GM06990 (cell line): ENCODE data around the gene CRYBG2.
"Not testable (repeated sequence)": the region's sequence is repeated elsewhere in the genome, so short reads cannot be mapped to it uniquely, and the experiment has no call there.

Experiments
- DNase-seq: peaks from one replicate; pipeline ENCODE4 v3.0.0-alpha.2; 2011; ENCODE audit not compliant: insufficient read length; ENCODE audit errors: extremely low read depth
- H3K27me3 ChIP-seq: replicated peaks from 2 replicates; pipeline ENCODE4 v1.6.0; 2011; ENCODE audit warnings: low read length; ENCODE audit not compliant: control insufficient read depth, insufficient read depth
- H3K36me3 ChIP-seq: 2 replicates; pipeline ENCODE4 v1.5.1; 2011; ENCODE audit warnings: low read length; ENCODE audit not compliant: control insufficient read depth, insufficient read depth
- H3K4me3 ChIP-seq: replicated peaks from 2 replicates; pipeline ENCODE4 v1.5.1; 2011; ENCODE audit warnings: low read depth, mild to moderate bottlenecking, control low read depth, low read length
- TF ChIP-seq, protein P1 (sequence below): IDR thresholded peaks from 2 replicates; pipeline ENCODE4 v1.5.1; 2011; ENCODE audit warnings: low read length, control low read depth, mild to moderate bottlenecking, inconsistent platforms; ENCODE audit not compliant: insufficient read depth, poor library complexity, severe bottlenecking

CRYBG2 gene

DNA sequence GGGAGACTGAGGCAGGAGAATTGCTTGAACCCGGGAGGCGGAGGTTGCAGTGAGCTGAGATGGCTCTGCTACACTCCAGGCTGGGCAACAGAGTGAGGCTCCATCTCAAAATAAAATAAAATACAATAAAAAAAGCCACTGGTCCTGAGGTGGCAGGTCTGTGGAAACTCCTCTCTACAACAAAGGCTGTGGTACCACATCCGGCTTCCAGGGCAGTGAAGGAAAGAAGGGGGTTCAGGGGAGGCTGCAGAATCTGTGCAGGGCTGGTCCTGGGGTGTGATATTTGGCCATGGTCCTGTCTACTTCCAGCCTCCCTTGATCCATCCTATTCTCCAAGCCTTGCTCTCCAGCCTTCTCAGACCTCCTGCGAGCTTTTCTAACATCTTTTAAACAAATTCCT is 19.4 kb upstream of the CRYBG2 start:
- TF ChIP-seq, protein P1, sequence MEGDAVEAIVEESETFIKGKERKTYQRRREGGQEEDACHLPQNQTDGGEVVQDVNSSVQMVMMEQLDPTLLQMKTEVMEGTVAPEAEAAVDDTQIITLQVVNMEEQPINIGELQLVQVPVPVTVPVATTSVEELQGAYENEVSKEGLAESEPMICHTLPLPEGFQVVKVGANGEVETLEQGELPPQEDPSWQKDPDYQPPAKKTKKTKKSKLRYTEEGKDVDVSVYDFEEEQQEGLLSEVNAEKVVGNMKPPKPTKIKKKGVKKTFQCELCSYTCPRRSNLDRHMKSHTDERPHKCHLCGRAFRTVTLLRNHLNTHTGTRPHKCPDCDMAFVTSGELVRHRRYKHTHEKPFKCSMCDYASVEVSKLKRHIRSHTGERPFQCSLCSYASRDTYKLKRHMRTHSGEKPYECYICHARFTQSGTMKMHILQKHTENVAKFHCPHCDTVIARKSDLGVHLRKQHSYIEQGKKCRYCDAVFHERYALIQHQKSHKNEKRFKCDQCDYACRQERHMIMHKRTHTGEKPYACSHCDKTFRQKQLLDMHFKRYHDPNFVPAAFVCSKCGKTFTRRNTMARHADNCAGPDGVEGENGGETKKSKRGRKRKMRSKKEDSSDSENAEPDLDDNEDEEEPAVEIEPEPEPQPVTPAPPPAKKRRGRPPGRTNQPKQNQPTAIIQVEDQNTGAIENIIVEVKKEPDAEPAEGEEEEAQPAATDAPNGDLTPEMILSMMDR: no peak
- H3K36me3 ChIP-seq: no peaks in the 10 kb centered on the region
- H3K4me3 ChIP-seq: no peak overlapping the region
- no peak for DNase-seq
- no peaks in the 10 kb centered on the region for H3K27me3 ChIP-seq

DNA sequence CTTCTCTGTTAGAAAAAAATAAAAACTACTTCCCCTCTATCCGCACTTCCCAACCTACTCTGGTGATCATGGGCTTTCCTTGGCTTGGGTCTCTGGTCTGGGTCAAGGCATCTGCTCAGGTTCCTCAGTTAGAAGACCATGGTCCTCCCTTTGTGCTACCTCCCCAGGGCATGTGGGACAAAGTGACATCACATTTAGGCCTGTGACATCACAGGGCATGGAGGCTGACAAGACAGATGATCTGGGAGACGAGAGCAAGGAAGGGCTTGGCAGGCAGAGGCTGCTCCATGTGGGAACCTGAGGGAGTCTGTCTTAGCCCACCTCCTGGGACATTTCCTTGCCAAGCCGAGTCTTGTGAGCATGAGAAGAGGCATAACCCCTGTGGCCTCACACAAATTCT is 18.7 kb upstream of the CRYBG2 start, which contains the start of gene ZNF683:
Gene ZNF683, minus strand, starts transcription at position 140 of the 400 bp plus-strand sequence. CDS start 4,179 bp downstream, outside the sequence.
- not testable (repeated sequence) for H3K27me3 ChIP-seq, H3K36me3 ChIP-seq, H3K4me3 ChIP-seq, DNase-seq

DNA sequence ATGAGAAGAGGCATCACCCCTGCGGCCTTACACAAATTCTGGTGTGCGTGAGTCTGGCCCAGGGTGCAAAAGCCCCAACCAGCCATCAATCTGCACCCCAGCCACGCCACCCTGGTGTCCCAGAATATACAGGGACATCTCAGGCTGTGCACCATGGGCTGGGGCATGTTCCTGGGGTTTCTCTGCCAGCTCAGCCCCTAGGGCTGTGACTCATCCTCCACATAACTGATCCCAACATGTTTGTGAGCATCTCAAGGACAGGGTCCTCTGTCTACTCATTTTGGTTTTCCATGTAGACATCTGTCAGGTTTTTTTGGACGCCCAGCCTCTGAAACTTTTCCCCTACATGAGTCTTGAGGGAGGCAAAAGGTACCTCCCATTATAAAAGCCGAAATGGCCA is 18.1 kb upstream of the CRYBG2 start:
- TF ChIP-seq, protein P1: no peak
- no peaks in the 10 kb centered on the region; the same call in 1 of the 2 replicates for H3K27me3 ChIP-seq
- no peak overlapping the region for H3K4me3 ChIP-seq
- no peaks in the 10 kb centered on the region for H3K36me3 ChIP-seq
- no peak for DNase-seq

DNA sequence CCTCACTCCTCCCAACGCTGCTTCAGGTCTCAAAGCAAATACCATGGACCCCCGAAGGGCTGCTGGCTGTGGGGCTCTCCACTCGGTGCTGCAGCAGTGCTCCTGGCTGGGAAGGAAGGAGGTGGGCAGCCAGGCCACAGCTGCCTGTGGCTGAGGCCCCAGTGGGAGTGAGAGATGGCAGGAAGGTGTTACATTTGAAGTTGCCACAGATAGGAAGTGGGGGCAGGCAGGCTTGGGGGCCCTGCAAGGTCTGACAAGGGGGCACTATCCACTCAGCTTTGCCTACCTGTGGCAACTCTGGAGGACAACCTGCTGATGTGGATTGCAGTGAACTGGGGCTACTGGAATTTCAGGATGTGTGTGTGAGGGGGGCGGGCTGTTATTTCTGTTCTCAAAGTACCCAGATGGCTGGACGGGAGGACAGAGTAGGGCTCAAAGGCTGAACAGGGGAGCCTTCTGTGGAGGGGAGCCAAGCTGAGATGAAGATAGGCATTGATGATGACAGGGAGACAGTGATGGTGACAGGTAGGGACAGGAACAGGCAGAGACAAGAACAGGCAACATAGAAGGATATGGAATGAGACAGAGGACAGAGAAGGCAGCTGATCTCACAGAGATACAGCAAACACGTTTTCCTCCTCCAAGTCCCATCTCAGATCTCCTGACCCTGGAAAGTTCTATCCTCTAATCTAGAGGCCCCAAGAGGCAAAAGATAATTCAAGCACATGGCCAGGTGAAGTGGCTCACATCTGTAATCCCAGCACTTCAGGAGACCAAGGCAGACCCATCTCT is 16.9 kb upstream of the CRYBG2 start:
- no peak for DNase-seq
- no peaks in the 10 kb centered on the region; the same call in 1 of the 2 replicates for H3K27me3 ChIP-seq

DNA sequence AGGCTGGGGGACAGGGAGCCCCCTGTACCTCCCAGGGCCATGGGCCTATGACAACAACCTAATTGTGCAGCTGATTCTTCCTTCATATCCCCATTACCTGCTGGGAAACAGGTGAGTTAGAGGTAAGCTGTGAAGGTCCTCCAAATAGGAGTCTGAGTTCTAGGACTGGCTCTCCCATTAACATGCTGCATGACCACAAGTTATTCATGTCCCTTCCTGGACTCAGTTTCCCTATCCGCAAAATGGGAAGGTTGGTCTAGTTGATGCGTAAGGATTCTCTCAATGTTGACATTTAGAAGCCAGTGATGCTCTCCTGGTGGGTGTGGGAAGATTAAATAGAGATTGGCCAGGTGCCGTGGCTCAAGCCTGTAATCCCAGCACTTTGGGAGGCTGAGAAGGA is 14.6 kb upstream of the CRYBG2 start:
- no peak for DNase-seq
- Histone ChIP-seq H3K36me3 (no peaks in the 10 kb centered on the region), H3K27me3 (peaks cover 2% of the 10 kb centered on the region), H3K4me3 (no peak overlapping the region)
- TF ChIP-seq, protein P1: no peak

More for the DNA sequence above, 16.9 kb upstream of the CRYBG2 start:
- TF ChIP-seq, protein P1: no peak
- Histone ChIP-seq H3K36me3 (no peaks in the 10 kb centered on the region), H3K4me3 (no peak overlapping the region)

DNA sequence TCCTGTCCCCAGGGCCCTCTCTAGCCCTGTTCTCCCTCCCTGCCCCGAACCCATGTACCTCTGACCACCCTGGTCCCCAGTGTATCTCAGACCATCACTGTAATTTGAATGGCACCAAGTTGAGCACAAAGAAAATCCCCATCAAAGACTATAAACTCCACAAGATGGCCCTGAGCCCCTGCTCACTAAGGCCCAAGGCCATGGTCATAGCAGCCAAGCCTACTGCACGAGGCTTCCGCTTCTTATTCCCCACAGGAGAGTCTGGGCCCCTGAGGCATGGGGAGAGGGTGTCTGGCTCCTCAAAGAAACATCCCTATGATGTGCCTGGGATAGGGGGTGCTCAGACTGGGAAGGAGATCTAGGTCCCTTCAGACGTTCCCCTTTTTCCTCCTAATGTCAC is 14.1 kb upstream of the CRYBG2 start:
- TF ChIP-seq, protein P1: no peak
- Histone ChIP-seq H3K27me3 (peaks cover 2% of the 10 kb centered on the region), H3K4me3 (no peak overlapping the region), H3K36me3 (no peaks in the 10 kb centered on the region)
- DNase-seq: no peak
